ENCODE measurements around the gene LTB4R2. TPM values are rescaled to one million over a fixed set of nuclear protein-coding genes. Genes with fewer than 3 reads are reported as not detected.

LTB4R2 gene
- total and polyA plus RNA-seq, 2 of the 8 experiments (the other 6 are each of a cell fraction or from before 2014, with no cell fraction given), result 5.3 to 6.7 TPM

DNA sequence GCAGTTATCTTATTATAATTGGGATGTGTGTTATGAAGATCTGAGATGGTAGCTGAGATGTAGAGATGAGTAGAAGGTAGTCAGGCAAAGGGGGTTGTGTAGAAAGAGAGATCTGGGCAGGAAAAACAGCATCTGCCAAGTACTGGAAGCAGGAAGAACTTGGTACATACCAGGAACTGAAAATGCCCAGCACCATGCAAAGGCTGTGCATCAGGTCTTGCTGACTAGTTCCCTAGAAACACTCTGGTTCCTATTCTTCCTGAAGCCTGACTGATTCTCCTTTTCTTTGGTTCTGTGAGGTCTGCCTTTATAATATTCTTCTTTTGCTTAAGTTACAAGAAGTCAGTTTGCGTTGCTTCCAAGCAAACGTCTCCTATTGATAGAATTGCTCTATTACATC lies 51.4 kb downstream of the LTB4R2 start (continued):
- TF ChIP-seq, protein P1, sequence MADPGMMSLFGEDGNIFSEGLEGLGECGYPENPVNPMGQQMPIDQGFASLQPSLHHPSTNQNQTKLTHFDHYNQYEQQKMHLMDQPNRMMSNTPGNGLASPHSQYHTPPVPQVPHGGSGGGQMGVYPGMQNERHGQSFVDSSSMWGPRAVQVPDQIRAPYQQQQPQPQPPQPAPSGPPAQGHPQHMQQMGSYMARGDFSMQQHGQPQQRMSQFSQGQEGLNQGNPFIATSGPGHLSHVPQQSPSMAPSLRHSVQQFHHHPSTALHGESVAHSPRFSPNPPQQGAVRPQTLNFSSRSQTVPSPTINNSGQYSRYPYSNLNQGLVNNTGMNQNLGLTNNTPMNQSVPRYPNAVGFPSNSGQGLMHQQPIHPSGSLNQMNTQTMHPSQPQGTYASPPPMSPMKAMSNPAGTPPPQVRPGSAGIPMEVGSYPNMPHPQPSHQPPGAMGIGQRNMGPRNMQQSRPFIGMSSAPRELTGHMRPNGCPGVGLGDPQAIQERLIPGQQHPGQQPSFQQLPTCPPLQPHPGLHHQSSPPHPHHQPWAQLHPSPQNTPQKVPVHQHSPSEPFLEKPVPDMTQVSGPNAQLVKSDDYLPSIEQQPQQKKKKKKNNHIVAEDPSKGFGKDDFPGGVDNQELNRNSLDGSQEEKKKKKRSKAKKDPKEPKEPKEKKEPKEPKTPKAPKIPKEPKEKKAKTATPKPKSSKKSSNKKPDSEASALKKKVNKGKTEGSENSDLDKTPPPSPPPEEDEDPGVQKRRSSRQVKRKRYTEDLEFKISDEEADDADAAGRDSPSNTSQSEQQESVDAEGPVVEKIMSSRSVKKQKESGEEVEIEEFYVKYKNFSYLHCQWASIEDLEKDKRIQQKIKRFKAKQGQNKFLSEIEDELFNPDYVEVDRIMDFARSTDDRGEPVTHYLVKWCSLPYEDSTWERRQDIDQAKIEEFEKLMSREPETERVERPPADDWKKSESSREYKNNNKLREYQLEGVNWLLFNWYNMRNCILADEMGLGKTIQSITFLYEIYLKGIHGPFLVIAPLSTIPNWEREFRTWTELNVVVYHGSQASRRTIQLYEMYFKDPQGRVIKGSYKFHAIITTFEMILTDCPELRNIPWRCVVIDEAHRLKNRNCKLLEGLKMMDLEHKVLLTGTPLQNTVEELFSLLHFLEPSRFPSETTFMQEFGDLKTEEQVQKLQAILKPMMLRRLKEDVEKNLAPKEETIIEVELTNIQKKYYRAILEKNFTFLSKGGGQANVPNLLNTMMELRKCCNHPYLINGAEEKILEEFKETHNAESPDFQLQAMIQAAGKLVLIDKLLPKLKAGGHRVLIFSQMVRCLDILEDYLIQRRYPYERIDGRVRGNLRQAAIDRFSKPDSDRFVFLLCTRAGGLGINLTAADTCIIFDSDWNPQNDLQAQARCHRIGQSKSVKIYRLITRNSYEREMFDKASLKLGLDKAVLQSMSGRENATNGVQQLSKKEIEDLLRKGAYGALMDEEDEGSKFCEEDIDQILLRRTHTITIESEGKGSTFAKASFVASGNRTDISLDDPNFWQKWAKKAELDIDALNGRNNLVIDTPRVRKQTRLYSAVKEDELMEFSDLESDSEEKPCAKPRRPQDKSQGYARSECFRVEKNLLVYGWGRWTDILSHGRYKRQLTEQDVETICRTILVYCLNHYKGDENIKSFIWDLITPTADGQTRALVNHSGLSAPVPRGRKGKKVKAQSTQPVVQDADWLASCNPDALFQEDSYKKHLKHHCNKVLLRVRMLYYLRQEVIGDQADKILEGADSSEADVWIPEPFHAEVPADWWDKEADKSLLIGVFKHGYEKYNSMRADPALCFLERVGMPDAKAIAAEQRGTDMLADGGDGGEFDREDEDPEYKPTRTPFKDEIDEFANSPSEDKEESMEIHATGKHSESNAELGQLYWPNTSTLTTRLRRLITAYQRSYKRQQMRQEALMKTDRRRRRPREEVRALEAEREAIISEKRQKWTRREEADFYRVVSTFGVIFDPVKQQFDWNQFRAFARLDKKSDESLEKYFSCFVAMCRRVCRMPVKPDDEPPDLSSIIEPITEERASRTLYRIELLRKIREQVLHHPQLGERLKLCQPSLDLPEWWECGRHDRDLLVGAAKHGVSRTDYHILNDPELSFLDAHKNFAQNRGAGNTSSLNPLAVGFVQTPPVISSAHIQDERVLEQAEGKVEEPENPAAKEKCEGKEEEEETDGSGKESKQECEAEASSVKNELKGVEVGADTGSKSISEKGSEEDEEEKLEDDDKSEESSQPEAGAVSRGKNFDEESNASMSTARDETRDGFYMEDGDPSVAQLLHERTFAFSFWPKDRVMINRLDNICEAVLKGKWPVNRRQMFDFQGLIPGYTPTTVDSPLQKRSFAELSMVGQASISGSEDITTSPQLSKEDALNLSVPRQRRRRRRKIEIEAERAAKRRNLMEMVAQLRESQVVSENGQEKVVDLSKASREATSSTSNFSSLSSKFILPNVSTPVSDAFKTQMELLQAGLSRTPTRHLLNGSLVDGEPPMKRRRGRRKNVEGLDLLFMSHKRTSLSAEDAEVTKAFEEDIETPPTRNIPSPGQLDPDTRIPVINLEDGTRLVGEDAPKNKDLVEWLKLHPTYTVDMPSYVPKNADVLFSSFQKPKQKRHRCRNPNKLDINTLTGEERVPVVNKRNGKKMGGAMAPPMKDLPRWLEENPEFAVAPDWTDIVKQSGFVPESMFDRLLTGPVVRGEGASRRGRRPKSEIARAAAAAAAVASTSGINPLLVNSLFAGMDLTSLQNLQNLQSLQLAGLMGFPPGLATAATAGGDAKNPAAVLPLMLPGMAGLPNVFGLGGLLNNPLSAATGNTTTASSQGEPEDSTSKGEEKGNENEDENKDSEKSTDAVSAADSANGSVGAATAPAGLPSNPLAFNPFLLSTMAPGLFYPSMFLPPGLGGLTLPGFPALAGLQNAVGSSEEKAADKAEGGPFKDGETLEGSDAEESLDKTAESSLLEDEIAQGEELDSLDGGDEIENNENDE (IDR thresholded peaks at IDR 0.05; ENCODE audit: insufficient replicate concordance, low read length), result no peak
- no peak for TF ChIP-seq FOSL1 (IDR thresholded peaks at IDR 0.05; ENCODE audit: insufficient read depth, low read depth, low read length)
- TF ChIP-seq RBBP5 (IDR thresholded peaks at IDR 0.05; ENCODE audit: borderline replicate concordance, low read depth, low read length), result no peak
- TF ChIP-seq POU5F1 (IDR thresholded peaks at IDR 0.05; ENCODE audit: low read depth, low read length), result no peak
- no peak for TF ChIP-seq JUN (IDR thresholded peaks at IDR 0.05; ENCODE audit: low read depth, low read length)
- TF ChIP-seq POLR2AphosphoS5 (IDR thresholded peaks at IDR 0.05; ENCODE audit: low read depth, low read length), result no peak
- TF ChIP-seq CEBPB (IDR thresholded peaks at IDR 0.05; ENCODE audit: low read depth, low read length), result no peak
- no peak for TF ChIP-seq KDM4A (IDR thresholded peaks at IDR 0.05; ENCODE audit: low read depth, low read length, severe bottlenecking)
- TF ChIP-seq SP1 (IDR thresholded peaks at IDR 0.05; ENCODE audit: low read depth, low read length), result no peak
